GM12801 (cell line): ENCODE results near the gene RARS1.

Source experiments
- TF ChIP-seq, protein P1 (sequence below): IDR thresholded peaks from one replicate; pipeline ENCODE4 v1.5.1; 2011; ENCODE audit warnings: control low read depth; ENCODE audit not compliant: insufficient read length; ENCODE audit errors: extremely low read depth

The RARS1 gene

GRCh38 chr5:168568738-168569137 lies 82.5 kb downstream of the RARS1 start:
- TF ChIP-seq, protein P1, sequence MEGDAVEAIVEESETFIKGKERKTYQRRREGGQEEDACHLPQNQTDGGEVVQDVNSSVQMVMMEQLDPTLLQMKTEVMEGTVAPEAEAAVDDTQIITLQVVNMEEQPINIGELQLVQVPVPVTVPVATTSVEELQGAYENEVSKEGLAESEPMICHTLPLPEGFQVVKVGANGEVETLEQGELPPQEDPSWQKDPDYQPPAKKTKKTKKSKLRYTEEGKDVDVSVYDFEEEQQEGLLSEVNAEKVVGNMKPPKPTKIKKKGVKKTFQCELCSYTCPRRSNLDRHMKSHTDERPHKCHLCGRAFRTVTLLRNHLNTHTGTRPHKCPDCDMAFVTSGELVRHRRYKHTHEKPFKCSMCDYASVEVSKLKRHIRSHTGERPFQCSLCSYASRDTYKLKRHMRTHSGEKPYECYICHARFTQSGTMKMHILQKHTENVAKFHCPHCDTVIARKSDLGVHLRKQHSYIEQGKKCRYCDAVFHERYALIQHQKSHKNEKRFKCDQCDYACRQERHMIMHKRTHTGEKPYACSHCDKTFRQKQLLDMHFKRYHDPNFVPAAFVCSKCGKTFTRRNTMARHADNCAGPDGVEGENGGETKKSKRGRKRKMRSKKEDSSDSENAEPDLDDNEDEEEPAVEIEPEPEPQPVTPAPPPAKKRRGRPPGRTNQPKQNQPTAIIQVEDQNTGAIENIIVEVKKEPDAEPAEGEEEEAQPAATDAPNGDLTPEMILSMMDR: no peak
